ENCODE data around the gene RTN4R.

The RTN4R gene

GRCh38 chr22:20196094-20196842, 71.8 kb downstream of the RTN4R start:
- no peak for ATAC-seq (replicated peaks; ENCODE audit: extremely low read depth, poor library complexity, severe bottlenecking)
- DNase-seq (ENCODE audit: low spot score in 2 of 2), result no peak
- no peak overlapping the region for H3K4me3 Mint-ChIP-seq
- H3K27me3 Mint-ChIP-seq, result no peaks in the 10 kb centered on the region
- no peaks in the 10 kb centered on the region for H3K36me3 Mint-ChIP-seq (ENCODE audit: insufficient read depth)
- H3K9me3 Mint-ChIP-seq, result no peaks in the 10 kb centered on the region
- no peak overlapping the region for H3K27ac Mint-ChIP-seq (ENCODE audit: low read depth)
- no peaks in the 10 kb centered on the region for H3K4me1 Mint-ChIP-seq

DNA sequence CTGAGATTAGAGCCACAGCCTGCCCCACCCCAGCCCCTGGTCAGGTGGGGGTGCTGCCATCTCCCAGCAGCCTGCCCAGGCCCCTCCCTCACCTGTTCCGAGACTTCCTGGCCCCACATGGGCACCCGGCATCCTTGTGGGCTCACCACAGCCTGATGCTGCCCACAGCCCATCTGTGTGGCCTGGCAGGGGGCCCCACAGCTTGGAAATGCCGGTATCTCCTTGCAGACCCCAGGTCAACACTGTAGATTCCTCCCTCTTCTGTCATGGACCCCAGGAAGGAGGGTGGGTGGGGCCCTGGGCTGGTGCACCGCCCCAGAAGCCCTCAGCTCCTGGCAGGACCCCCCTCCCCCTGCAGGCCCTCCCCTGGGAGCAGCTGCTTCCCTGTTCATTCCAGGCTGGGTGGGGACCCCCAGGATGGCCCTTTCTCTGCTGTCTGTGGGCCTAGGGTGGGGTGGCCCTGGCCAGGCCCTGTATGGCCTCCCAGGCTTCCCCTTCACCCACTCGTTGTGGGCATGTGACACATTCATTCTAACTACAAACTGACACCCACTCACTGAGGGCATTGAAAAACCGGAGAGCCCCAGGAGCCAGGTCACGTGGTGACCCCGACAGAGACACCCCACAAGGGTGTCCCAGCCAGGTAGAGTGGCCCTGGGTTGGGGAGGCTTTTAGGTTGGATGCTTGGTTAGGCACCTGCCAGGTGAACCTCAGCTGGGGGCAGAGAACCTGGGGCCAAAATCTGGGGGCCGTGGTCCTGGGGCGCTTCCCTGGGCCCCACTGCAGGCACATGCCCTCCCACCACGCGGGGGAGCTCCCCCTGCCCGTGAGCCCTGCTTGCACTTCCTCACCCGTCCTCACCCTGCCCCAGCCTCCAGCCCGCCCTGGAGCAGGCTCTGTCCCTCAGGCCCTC, 73.2 kb downstream of the RTN4R start:
- no peaks in the 10 kb centered on the region for H3K27me3 Mint-ChIP-seq
- DNase-seq (ENCODE audit: low spot score in 2 of 2) (no peak), ATAC-seq (replicated peaks; ENCODE audit: extremely low read depth, poor library complexity, severe bottlenecking) (no peak)
- H3K4me1 Mint-ChIP-seq, result peaks cover 6% of the 10 kb centered on the region
- H3K36me3 Mint-ChIP-seq (ENCODE audit: insufficient read depth), result peaks cover 3% of the 10 kb centered on the region
- no peak overlapping the region for H3K27ac Mint-ChIP-seq (ENCODE audit: low read depth)
- H3K4me3 Mint-ChIP-seq, result no peak overlapping the region
- H3K9me3 Mint-ChIP-seq, result no peaks in the 10 kb centered on the region

DNA sequence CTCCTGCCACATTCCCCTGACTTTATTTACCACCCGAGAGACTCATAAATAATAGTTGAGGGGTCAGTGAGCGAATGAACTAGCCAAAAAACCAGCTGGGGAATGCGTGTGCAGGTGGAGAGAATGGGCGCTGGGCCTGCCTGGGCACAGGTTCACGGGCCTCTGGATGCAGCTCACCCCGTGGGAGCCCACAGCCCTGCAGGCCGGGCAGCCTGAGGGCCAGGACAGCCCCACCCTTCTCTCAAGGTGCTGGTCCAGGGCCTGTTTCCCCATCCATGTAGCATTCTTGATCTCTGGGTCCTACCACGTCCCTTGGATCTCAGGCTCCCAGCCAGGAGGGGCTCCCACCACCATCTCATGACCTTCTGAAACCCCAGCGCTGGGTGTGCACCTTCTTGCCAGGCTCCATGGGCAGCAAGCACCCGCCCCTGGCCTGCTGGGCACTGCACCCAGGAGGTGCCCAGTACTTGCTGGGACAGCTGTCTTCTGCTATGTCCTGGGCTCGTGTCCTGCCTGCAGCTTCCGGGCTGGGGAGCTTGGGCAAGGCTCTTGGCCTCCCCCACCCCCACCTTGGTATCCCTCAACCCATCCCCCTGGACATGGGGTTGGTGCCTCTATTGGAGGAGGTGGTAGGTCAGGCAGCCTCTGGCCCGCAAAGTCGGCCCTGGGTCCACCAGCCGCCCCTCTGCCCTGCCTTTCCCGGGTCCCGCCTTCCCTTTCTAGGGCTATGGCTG, 74.2 kb downstream of the RTN4R start:
- H3K27ac Mint-ChIP-seq (ENCODE audit: low read depth), result no peak overlapping the region
- ATAC-seq (replicated peaks; ENCODE audit: extremely low read depth, poor library complexity, severe bottlenecking) (no peak), DNase-seq (ENCODE audit: low spot score in 2 of 2) (no peak)
- no peaks in the 10 kb centered on the region for H3K9me3 Mint-ChIP-seq
- peaks cover 9% of the 10 kb centered on the region for H3K4me1 Mint-ChIP-seq
- H3K36me3 Mint-ChIP-seq (ENCODE audit: insufficient read depth), result peaks cover 3% of the 10 kb centered on the region
- H3K4me3 Mint-ChIP-seq, result no peak overlapping the region
- no peaks in the 10 kb centered on the region for H3K27me3 Mint-ChIP-seq

- Mint-ChIP-seq H3K4me1 (peaks cover 9% of the 10 kb centered on the region), H3K4me3 (no peak overlapping the region), H3K27ac (ENCODE audit: low read depth) (no peak overlapping the region), H3K9me3 (no peaks in the 10 kb centered on the region), H3K27me3 (no peaks in the 10 kb centered on the region), H3K36me3 (ENCODE audit: insufficient read depth) (peaks cover 3% of the 10 kb centered on the region)
- no peak for DNase-seq (ENCODE audit: low spot score in 2 of 2)
- ATAC-seq (replicated peaks; ENCODE audit: extremely low read depth, poor library complexity, severe bottlenecking), result no peak
Measured at GRCh38 chr22:20192972-20193760, 75.0 kb downstream of the RTN4R start.

- no peaks in the 10 kb centered on the region for H3K9me3 Mint-ChIP-seq
- DNase-seq (ENCODE audit: low spot score in 2 of 2) (no peak), ATAC-seq (replicated peaks; ENCODE audit: extremely low read depth, poor library complexity, severe bottlenecking) (no peak)
- H3K27ac Mint-ChIP-seq (ENCODE audit: low read depth), result no peak overlapping the region
- H3K27me3 Mint-ChIP-seq, result no peaks in the 10 kb centered on the region
- H3K4me3 Mint-ChIP-seq, result no peak overlapping the region
- H3K4me1 Mint-ChIP-seq, result peaks cover 9% of the 10 kb centered on the region
- peaks cover 3% of the 10 kb centered on the region for H3K36me3 Mint-ChIP-seq (ENCODE audit: insufficient read depth)
Measured at GRCh38 chr22:20192293-20192971, 75.7 kb downstream of the RTN4R start.

- H3K27ac Mint-ChIP-seq (ENCODE audit: low read depth), result no peak overlapping the region
Measured at GRCh38 chr22:20191803-20192202, 76.3 kb downstream of the RTN4R start.

More at GRCh38 chr22:20191803-20192202, 76.3 kb downstream of the RTN4R start:
- ATAC-seq (replicated peaks; ENCODE audit: extremely low read depth, poor library complexity, severe bottlenecking), result no peak
- H3K36me3 Mint-ChIP-seq (ENCODE audit: insufficient read depth), result peaks cover 3% of the 10 kb centered on the region
- H3K27me3 Mint-ChIP-seq, result no peaks in the 10 kb centered on the region
- H3K9me3 Mint-ChIP-seq, result no peaks in the 10 kb centered on the region
- H3K4me3 Mint-ChIP-seq, result no peak overlapping the region
- no peak for DNase-seq (ENCODE audit: low spot score in 2 of 2)
- peaks cover 9% of the 10 kb centered on the region for H3K4me1 Mint-ChIP-seq

Data from central memory CD8-positive, alpha-beta T cell (primary cell).